HL-60 (cell line): ENCODE results near the gene ENO1.

ENCODE experiments used
- GABPA ChIP-seq: IDR thresholded peaks from 2 replicates; pipeline ENCODE4 v1.6.1; 2012; ENCODE audit warnings: low read depth
- POLR2AphosphoS5 ChIP-seq: IDR thresholded peaks from 2 replicates; pipeline ENCODE4 v1.6.1; 2012; ENCODE audit warnings: low read depth
- TF ChIP-seq, protein P1 (sequence below): IDR thresholded peaks from one replicate; pipeline ENCODE4 v1.5.1; 2011; ENCODE audit warnings: low read length, control low read depth, inconsistent platforms; ENCODE audit not compliant: insufficient read depth
- TF ChIP-seq, protein P2 (sequence below): IDR thresholded peaks from 2 replicates; pipeline ENCODE4 v1.6.1; 2012; ENCODE audit warnings: low read depth; ENCODE audit not compliant: insufficient replicate concordance

DNA sequence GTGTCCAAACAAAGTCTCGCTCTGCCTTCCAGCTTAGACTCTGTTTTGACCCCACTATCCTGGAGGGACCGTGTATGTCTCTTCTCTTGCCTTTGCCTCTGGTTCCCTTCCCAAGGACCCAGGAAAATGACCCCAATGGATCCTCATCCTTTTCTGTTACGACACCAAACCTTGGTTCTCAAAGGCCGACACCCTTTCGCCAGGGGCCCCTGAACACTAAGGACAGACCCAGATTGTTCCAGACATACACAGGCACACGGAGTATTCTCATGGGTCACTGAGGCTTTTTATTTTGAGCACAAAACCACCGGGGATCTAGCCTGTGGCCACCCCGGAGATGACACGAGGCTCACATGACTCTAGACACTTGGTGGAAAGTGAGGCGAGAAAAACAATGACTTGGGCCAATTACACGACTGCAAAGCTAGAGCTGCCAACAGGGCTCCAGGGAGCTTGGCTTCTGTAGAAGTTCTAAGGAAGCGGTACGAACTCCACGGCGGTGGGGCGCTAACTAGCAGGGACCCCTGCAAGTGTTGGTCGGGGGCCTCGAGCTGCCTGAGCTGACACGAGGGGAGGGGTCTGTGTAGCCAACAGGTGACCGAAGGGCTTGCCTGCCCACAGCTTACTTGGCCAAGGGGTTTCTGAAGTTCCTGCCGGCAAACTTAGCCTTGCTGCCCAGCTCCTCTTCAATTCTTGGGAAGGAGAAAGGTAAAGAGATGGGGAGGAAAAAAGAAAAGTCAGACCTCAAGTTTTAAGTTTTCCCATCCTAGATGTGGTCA lies 17.6 kb downstream of the ENO1 start:
- TF ChIP-seq, protein P1, sequence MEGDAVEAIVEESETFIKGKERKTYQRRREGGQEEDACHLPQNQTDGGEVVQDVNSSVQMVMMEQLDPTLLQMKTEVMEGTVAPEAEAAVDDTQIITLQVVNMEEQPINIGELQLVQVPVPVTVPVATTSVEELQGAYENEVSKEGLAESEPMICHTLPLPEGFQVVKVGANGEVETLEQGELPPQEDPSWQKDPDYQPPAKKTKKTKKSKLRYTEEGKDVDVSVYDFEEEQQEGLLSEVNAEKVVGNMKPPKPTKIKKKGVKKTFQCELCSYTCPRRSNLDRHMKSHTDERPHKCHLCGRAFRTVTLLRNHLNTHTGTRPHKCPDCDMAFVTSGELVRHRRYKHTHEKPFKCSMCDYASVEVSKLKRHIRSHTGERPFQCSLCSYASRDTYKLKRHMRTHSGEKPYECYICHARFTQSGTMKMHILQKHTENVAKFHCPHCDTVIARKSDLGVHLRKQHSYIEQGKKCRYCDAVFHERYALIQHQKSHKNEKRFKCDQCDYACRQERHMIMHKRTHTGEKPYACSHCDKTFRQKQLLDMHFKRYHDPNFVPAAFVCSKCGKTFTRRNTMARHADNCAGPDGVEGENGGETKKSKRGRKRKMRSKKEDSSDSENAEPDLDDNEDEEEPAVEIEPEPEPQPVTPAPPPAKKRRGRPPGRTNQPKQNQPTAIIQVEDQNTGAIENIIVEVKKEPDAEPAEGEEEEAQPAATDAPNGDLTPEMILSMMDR: no peak
- TF ChIP-seq POLR2AphosphoS5 (no peak), GABPA (no peak)
- TF ChIP-seq, protein P2, sequence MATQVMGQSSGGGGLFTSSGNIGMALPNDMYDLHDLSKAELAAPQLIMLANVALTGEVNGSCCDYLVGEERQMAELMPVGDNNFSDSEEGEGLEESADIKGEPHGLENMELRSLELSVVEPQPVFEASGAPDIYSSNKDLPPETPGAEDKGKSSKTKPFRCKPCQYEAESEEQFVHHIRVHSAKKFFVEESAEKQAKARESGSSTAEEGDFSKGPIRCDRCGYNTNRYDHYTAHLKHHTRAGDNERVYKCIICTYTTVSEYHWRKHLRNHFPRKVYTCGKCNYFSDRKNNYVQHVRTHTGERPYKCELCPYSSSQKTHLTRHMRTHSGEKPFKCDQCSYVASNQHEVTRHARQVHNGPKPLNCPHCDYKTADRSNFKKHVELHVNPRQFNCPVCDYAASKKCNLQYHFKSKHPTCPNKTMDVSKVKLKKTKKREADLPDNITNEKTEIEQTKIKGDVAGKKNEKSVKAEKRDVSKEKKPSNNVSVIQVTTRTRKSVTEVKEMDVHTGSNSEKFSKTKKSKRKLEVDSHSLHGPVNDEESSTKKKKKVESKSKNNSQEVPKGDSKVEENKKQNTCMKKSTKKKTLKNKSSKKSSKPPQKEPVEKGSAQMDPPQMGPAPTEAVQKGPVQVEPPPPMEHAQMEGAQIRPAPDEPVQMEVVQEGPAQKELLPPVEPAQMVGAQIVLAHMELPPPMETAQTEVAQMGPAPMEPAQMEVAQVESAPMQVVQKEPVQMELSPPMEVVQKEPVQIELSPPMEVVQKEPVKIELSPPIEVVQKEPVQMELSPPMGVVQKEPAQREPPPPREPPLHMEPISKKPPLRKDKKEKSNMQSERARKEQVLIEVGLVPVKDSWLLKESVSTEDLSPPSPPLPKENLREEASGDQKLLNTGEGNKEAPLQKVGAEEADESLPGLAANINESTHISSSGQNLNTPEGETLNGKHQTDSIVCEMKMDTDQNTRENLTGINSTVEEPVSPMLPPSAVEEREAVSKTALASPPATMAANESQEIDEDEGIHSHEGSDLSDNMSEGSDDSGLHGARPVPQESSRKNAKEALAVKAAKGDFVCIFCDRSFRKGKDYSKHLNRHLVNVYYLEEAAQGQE: no peak
